OCI-LY7 (cell line): Measurements from ENCODE around the gene DNAH14.

Experiments
- EZH2phosphoT487 ChIP-seq: fragments of 200-600 bp; sonication (generic); IDR thresholded peaks from 2 replicates; pipeline ENCODE4 v1.6.1; 2018; ENCODE audit warnings: low read depth, borderline replicate concordance, mild to moderate bottlenecking, mixed run types, antibody characterized with exemption, low read length, moderate library complexity, mixed read lengths
- TF ChIP-seq, protein P1 (sequence below): fragments of 200-600 bp; sonication (generic); conservative IDR thresholded peaks from 2 replicates; pipeline ENCODE4 v1.5.1; 2014; ENCODE audit warnings: mild to moderate bottlenecking, antibody characterized with exemption, low read length, moderate library complexity, mixed read lengths

DNA sequence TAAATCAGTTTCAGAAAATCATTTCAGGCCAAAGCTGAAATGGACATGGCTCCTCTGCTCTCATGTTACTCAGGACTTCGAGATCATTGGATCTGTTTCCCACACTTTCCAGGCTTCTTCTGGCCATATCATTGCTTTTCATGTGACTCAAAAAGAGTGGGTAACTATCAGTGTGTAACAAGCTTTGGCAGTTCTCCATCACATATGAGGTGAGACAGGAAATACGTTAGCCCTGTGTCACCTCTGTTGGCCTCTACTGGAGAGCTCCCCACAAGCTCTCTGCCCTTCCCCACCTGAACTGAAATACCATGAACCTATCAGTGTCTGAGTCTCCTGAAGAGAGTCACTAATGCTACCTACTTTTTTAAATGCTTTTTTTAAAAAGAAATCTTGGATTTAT, 370.1 kb downstream of the DNAH14 start:
- TF ChIP-seq, protein P1, sequence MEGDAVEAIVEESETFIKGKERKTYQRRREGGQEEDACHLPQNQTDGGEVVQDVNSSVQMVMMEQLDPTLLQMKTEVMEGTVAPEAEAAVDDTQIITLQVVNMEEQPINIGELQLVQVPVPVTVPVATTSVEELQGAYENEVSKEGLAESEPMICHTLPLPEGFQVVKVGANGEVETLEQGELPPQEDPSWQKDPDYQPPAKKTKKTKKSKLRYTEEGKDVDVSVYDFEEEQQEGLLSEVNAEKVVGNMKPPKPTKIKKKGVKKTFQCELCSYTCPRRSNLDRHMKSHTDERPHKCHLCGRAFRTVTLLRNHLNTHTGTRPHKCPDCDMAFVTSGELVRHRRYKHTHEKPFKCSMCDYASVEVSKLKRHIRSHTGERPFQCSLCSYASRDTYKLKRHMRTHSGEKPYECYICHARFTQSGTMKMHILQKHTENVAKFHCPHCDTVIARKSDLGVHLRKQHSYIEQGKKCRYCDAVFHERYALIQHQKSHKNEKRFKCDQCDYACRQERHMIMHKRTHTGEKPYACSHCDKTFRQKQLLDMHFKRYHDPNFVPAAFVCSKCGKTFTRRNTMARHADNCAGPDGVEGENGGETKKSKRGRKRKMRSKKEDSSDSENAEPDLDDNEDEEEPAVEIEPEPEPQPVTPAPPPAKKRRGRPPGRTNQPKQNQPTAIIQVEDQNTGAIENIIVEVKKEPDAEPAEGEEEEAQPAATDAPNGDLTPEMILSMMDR = no peak
- TF ChIP-seq EZH2phosphoT487 = no peak
